Pancreas (tissue), 10 donors: ENCODE results near the gene DOK7. TPM values are rescaled to one million over a fixed set of nuclear protein-coding genes. Genes with fewer than 3 reads are reported as not detected.

Source experiments
- ATAC-seq, 4 donors: fragments of 200-7000 bp; cut with Tn5 transposase; one replicate each; pipeline versions ENCODE4 v1.8.0 to v1.9.1; 2020; ENCODE audit warnings: mild to moderate bottlenecking in 4 of 4, moderate library complexity in 4 of 4
- DNase-seq, 6 donors: peaks; one replicate each; pipeline ENCODE4 v3.0.0-alpha.2; 2020
- FAIRE-seq: peaks from 2 replicates; lab custom pipeline; 2012; peaks lifted over from hg19 to GRCh38; lab: Jason Lieb, UNC
- H3K27ac ChIP-seq, 4 donors: fragments of 200-600 bp; sonication (generic); 1 replicate in 3 of 4; 2 replicates in 1 of 4; pipeline versions ENCODE4 v1.5.0 to v1.8.0; 2020
- H3K27me3 ChIP-seq, 4 donors: fragments of 200-600 bp; one replicate each; pipeline ENCODE4 v1.8.0; 2021
- H3K36me3 ChIP-seq, 3 donors: fragments of 200-600 bp; sonication (generic) in 1 of 3; one replicate each; pipeline versions ENCODE4 v1.5.0 to v1.8.0; 2020 to 2021
- H3K4me1 ChIP-seq, 3 donors: fragments of 200-600 bp; one replicate each; pipeline ENCODE4 v1.8.0; 2021
- H3K4me3 ChIP-seq, 4 donors: fragments of 200-600 bp; sonication (generic) in 2 of 4; one replicate each; pipeline versions ENCODE4 v1.5.0 to v1.8.0; 2020 to 2021
- H3K9me3 ChIP-seq, 4 donors: fragments of 200-600 bp; one replicate each; pipeline ENCODE4 v1.8.0; 2021
- whole genome bisulfite sequencing, 2 donors: extraction: QIAGEN DNeasy Blood & Tissue Kit; methylation state at CpG; one replicate each; pipeline ENCODE4 v1.1.7; 2013; 5-methylcytosine and 5-hydroxymethylcytosine counted together
- intact Hi-C, 3 donors: fragments of 100-400 bp; cut with DNase I; formaldehyde crosslinking; loops; one replicate each; pipeline versions ENCODE4 v1.11.1 to v1.14.2; 2022
- polyA plus RNA-seq, 2 donors: library from polyadenylated mRNA; stranded (reverse); fragments of 200-250 nt; gene quantifications; one replicate each; pipeline ENCODE4 v1.2.3, GENCODE V29; 2013
- total RNA-seq, 6 donors: library from RNA; stranded (reverse); fragmentation: NEBNext Ultra II Directional in 4 of 6; extraction: Animal tissue kit (Norgen Biotek cat#: 25700) in 4 of 6; gene quantifications; one replicate each; pipeline versions ENCODE4 v1.2.1 to v1.2.4, GENCODE V29; 2021 to 2023
- TF ChIP-seq, protein P1 (sequence below), 4 donors: fragments of 200-600 bp; sonication (generic) in 3 of 4; IDR thresholded peaks; one replicate each; pipeline versions ENCODE4 v1.5.0 to v1.8.0; 2021; ENCODE audit warnings: antibody characterized with exemption in 4 of 4
- donor health status: healthy with polysubstance abuse.
- donor health status: DM: no; HTN: no; CAD: no; lungs with moderate emphysema.
- donor health status: DM: no; HTN: no; CAD: no.
- donor health status: control.
- donor health status: control.
- donor health status: Bipolar disorder and iron deficiency.
- donor health status: DM: yes; HTN: yes; CAD: no.
- donor health status: DM: no; HTN: no; CAD: no.
- donor health status: DM: no; HTN: no; CAD: no.
- donor health status: DM: yes; HTN: yes; CAD: no.

DOK7 gene
- total and polyA plus RNA-seq, 8 donors = 2.5 to 8.0 (median 4.2) TPM

DNA sequence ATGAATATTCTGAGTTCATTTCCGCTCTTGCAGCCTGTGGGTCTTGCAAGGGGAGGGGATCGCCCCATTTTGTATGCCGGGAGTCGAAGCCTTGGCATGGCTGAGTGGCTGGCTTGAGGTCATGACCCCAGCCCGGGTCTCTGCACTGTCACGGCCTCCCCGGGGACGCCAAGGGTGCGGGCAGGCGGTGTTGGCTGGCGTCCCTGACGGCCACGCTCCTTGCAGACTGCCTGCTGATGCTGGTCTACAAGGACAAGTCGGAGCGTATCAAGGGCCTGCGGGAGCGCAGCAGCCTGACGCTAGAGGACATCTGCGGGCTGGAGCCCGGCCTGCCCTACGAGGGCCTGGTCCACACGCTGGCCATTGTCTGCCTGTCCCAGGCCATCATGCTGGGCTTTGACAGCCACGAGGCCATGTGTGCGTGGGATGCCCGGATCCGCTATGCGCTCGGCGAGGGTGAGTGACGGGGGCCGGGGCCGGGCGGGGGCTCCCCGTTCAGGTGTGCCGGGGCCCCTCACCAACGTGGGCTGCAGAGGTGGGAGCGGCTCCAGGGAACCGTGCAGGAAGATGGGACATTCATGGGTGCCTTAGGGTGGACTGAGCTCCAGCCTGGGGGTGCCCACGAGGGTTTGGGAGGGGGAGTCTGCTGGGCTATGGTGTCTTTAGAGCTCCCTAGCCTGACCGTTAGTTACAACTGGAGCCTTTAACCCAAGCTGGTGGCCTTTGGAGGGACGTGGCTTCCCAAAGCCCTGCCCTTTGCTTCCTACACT lies 10.3 kb downstream of the DOK7 start:
- Histone ChIP-seq H3K4me3 (peak overlapping the region in 1 of 4 donors; percentile 4), H3K36me3 (peaks cover 0 to 7% (median 0%) of the 10 kb centered on the region in 3 donors), H3K4me1 (peaks cover 9 to 34% (median 23%) of the 10 kb centered on the region in 3 donors), H3K27me3 (no peaks in the 10 kb centered on the region), H3K27ac (peak overlapping the region in 2 of 4 donors; percentile 58 to 61), H3K9me3 (no peaks in the 10 kb centered on the region)
- DNase-seq = peak in 4 of 6 donors; percentile 29 to 85 (median 52)
- WGBS, 2 donors = 68 to 70% methylated on average over 41 of the region's 41 CpGs
- TF ChIP-seq, protein P1, sequence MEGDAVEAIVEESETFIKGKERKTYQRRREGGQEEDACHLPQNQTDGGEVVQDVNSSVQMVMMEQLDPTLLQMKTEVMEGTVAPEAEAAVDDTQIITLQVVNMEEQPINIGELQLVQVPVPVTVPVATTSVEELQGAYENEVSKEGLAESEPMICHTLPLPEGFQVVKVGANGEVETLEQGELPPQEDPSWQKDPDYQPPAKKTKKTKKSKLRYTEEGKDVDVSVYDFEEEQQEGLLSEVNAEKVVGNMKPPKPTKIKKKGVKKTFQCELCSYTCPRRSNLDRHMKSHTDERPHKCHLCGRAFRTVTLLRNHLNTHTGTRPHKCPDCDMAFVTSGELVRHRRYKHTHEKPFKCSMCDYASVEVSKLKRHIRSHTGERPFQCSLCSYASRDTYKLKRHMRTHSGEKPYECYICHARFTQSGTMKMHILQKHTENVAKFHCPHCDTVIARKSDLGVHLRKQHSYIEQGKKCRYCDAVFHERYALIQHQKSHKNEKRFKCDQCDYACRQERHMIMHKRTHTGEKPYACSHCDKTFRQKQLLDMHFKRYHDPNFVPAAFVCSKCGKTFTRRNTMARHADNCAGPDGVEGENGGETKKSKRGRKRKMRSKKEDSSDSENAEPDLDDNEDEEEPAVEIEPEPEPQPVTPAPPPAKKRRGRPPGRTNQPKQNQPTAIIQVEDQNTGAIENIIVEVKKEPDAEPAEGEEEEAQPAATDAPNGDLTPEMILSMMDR (IDR thresholded peaks at IDR 0.05) = no peak
- intact Hi-C loops = loop anchor here in 1 of 3 donors (10.0 kb wide), 1 partner anchor 129 kb away; no protein-coding TSS in a partner anchor
- peak; percentile 14 to 30 (median 22) for ATAC-seq
- no peak for FAIRE-seq

DNA sequence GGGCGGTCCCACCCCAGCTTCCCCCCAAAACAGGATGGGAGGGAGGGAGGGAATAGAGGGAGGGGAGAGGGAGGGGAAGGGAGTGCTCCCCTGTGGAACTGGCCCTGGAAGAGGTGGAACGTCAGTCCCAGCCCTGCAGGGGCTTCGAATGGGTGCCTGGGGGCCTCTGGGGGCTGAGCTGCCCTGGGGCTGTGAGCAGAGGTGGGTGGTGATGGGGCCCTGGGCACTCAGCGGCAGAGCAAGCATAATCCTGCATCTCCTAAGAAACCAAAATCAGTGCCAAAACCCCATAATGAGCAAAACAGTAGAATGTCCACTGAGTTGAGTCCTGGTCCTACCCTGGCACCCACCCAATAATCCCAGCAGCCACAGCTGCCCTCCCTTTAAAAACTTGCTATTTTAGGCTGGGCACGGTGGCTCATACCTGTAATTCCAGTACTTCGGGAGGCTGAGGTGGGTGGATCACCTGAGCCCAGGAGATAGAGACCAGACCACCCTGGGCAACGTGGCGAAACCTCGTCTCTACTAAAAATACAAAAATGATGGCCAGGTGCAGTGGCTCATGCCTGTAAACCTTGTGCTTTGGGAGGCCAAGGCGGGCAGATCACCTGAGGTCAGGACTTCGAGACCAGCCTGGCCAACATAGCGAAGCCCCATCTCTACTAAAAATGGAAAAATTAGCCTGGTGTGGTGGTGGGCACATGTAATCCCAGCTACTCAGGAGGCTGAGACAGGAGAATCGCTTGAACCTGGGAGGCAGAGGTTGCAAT lies 11.1 kb downstream of the DOK7 start:
- DNase-seq (peak in 2 of 6 donors; percentile 25 to 59), FAIRE-seq (no peak), ATAC-seq (no peak)
- no peaks in the 10 kb centered on the region for H3K27me3 ChIP-seq
- peaks cover 9 to 33% (median 23%) of the 10 kb centered on the region in 3 donors for H3K4me1 ChIP-seq
- H3K36me3 ChIP-seq = peaks cover 0 to 7% (median 0%) of the 10 kb centered on the region in 3 donors
- H3K4me3 ChIP-seq = no peak overlapping the region
- intact Hi-C loops = loop anchor here in 1 of 3 donors (10.0 kb wide), 1 partner anchor 129 kb away; no protein-coding TSS in a partner anchor
- WGBS, 2 donors = 87 to 91% methylated on average over 13 of the region's 13 CpGs
- no peaks in the 10 kb centered on the region for H3K9me3 ChIP-seq
- TF ChIP-seq, protein P1 (IDR thresholded peaks at IDR 0.05) = no peak
- H3K27ac ChIP-seq = no peak overlapping the region

DNA sequence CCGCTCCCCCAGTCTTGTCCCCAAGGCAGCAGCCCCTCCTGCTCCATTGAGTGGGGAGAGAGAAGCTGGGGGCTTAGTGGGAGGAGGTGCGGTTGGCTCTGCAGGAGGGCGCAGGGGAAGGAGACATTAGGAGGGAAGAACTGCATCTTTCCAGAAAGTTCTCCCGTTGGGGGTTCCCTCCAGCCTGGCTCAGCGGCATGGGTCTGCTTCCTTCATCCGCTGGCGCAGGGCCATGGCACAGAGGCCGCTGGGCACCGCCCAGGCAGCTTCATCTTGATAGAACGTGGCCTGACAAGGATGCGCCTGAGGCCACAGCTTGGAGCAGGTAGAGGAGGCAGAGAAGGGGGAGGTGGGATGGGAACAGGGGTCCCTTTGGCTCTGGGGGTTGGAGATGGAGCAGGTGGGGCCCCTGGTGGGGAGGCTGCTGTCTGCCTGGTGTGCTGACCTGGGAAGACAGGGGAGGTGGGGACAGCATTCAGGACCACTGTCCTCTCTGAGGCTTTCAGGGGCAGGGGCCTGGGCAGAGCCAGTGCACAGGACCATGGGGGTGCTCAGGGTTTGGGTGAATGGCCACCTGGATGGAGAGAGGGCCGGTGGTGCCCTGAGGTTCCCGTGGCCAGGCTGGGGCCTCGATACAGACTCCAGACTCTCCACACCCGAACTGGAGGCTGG lies 12.1 kb downstream of the DOK7 start:
- DNase-seq (peak in 2 of 6 donors; percentile 41 to 72), ATAC-seq (no peak), FAIRE-seq (no peak)
- Histone ChIP-seq H3K4me1 (peaks cover 9 to 23% (median 23%) of the 10 kb centered on the region in 3 donors), H3K27me3 (no peaks in the 10 kb centered on the region), H3K9me3 (no peaks in the 10 kb centered on the region), H3K36me3 (peaks cover 0 to 7% (median 0%) of the 10 kb centered on the region in 3 donors), H3K27ac (no peak overlapping the region), H3K4me3 (no peak overlapping the region)
- TF ChIP-seq, protein P1 (IDR thresholded peaks at IDR 0.05) = no peak
- intact Hi-C loops = loop anchor here in 1 of 3 donors (10.0 kb wide), 1 partner anchor 130 kb away; no protein-coding TSS in a partner anchor
- WGBS, 2 donors = 85 to 88% methylated on average over 14 to 15 of the region's 15 CpGs

DNA sequence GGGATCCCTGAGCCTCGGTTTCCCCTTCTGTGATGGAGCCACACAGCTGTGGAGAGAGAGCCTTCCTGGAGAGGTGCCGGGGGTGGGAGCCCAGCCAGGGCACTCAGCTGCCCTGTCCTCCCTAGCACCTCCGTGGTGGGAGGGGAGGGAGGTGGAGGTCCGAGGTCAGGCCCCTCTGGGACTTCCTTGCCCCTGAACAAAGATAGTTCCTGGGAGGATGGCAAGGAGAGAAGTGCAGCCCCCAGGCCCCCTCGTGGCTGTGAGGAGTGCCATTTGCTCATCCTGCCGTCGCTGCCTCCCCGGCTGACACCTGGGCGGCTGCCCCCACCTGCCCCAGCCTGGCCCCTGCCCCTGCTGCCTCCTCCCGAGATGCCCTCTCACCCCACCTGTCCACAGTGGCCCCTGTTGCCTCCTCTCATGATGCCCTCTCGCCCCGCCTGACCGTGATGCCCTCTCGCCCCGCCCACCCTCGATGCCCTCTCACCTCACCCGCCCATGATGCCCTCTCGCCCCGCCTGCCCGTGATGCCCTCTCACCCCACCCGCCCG lies 12.7 kb downstream of the DOK7 start:
- FAIRE-seq (no peak), DNase-seq (peak in 2 of 6 donors; percentile 31 to 69), ATAC-seq (no peak)
- Histone ChIP-seq H3K27me3 (no peaks in the 10 kb centered on the region), H3K9me3 (no peaks in the 10 kb centered on the region), H3K4me3 (no peak overlapping the region), H3K36me3 (peaks cover 0 to 7% (median 0%) of the 10 kb centered on the region in 3 donors), H3K4me1 (peaks cover 9 to 21% (median 19%) of the 10 kb centered on the region in 3 donors), H3K27ac (no peak overlapping the region)
- WGBS, 2 donors = 89 to 92% methylated on average over 18 to 22 of the region's 22 CpGs
- TF ChIP-seq, protein P1 (IDR thresholded peaks at IDR 0.05) = no peak
- intact Hi-C loops = loop anchor here in 1 of 3 donors (10.0 kb wide), 1 partner anchor 131 kb away; no protein-coding TSS in a partner anchor
